GM20000 (cell line): ENCODE data around the gene AMBN.

Source experiments
- DNase-seq: peaks from one replicate; pipeline ENCODE4 v3.0.0; 2012; ENCODE audit warnings: low spot score
- TF ChIP-seq, protein P1 (sequence below): IDR thresholded peaks from 2 replicates; pipeline ENCODE4 v1.5.1; 2012; ENCODE audit warnings: mild to moderate bottlenecking, control low read depth; ENCODE audit errors: extremely low read depth, missing control alignments

The AMBN gene

DNA sequence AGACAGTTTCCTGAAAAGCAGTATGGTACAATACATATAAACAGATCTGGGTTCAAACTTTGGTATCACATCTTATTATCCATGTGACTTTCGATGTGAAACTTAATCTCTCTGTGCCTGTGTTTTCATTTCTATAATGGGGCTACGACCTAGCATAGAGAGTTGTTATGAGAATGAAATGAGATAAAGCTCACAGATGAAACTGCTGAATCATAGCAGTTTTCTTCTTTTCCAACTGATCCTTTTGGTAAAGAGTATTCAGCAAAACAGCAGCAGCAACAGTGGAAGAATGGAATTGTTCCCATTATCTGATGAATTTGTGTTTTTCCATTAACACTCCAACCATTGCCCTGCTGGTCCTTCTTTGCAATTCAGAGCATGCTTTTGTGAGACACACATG, 16.3 kb downstream of the AMBN start:
- TF ChIP-seq, protein P1, sequence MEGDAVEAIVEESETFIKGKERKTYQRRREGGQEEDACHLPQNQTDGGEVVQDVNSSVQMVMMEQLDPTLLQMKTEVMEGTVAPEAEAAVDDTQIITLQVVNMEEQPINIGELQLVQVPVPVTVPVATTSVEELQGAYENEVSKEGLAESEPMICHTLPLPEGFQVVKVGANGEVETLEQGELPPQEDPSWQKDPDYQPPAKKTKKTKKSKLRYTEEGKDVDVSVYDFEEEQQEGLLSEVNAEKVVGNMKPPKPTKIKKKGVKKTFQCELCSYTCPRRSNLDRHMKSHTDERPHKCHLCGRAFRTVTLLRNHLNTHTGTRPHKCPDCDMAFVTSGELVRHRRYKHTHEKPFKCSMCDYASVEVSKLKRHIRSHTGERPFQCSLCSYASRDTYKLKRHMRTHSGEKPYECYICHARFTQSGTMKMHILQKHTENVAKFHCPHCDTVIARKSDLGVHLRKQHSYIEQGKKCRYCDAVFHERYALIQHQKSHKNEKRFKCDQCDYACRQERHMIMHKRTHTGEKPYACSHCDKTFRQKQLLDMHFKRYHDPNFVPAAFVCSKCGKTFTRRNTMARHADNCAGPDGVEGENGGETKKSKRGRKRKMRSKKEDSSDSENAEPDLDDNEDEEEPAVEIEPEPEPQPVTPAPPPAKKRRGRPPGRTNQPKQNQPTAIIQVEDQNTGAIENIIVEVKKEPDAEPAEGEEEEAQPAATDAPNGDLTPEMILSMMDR, result no peak
- DNase-seq, result no peak

DNA sequence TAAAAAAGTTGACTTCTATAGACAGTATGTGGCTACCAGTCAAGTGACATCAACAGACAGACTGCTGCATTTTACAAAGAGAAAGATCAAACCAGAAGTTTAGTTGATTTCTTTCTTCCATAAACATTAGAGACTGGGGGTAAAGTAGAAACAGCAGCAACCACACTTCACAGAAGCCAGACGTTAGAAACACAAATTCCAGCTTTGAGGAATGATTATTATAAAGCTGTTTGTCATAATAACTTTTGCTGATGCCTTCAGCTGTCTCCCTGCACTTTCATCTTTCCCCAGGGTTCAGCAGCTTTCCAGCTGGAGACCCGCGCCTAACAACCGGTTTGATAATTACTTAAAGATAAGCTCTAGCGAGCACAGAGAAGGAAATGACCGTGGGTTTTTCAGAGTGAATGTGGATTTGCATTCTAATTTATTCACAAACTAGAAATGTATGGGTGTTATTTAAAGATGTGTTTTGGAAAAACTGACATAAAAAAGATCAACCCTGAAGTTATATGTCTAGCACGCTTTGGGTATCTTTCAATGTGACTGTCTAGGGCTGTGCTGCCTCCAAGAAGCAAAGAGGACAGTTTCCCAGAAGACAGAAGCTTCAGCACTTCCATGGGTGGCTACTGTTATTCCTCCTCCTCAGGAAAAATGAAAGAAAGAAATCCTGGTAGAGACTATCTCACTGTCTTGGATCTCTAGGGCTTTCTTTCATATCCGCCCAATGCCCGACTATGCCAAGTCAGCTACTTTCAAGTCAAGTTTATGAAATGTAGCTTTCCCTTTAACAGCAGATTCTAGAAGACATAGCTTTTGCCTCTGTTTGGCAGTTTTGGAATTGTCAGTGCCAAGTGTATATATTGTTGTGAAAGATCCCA, 21.5 kb downstream of the AMBN start:
- DNase-seq, result no peak
- TF ChIP-seq, protein P1, result no peak

GRCh38 chr4:70614184-70614555, 22.1 kb downstream of the AMBN start:
- TF ChIP-seq, protein P1, result no peak
- no peak for DNase-seq

DNA sequence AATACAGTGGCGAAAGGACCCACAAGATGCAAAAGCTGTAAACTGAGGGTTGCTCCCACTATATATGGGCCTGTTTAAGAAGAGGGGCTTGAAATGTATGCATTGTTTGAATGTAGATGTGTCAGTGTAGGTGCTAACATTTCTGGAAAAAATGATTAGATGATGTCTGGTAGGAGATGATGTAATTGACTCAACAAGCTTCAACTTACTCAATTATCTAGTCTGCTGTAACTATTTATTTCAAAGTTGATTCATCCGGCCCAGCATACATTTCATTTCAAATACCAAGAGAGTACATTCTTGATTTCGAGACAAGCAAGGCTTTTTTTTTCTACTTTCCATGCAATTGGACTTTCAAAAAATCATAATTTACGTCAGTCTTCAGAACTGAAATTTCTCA, 27.2 kb downstream of the AMBN start:
- no peak for DNase-seq
- TF ChIP-seq, protein P1, result no peak

DNA sequence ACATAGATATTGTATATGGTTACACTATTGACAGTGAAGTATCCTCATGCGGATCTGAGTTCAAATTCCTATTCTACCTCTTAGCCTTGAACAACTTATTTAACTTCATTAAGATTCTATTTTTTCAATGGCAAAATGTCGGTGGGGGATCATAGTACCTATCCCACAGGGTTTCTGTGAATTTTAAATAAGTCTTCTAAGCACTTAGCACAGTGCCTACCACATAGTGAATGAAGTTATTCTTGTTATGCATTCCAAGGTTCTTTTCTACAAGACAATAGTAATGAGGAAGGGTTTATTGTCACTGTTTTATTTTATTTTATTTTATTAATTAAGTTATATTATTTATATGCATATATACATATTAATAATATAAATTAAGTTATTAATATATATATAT, 27.7 kb downstream of the AMBN start:
- no peak for DNase-seq
- TF ChIP-seq, protein P1, result no peak

DNA sequence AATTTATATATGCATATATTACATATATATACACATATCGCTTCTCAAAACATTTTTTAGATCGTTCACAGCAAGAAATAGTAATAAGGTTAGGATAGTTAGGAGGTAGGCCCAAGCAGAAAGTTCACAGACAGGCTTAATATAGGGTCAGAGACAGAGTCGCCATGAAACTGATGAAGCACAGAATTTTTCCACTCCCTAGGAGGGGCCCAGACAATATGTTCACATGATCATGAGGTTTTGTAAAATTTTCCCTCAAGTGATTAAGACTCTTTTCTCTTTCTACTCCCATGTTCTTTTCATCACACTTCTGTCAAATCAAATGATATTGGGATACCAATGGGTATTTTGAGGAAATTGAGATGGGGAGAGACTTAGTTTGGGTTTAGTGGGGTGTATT, 31.3 kb downstream of the AMBN start:
- TF ChIP-seq, protein P1, result no peak
- DNase-seq, result no peak

DNA sequence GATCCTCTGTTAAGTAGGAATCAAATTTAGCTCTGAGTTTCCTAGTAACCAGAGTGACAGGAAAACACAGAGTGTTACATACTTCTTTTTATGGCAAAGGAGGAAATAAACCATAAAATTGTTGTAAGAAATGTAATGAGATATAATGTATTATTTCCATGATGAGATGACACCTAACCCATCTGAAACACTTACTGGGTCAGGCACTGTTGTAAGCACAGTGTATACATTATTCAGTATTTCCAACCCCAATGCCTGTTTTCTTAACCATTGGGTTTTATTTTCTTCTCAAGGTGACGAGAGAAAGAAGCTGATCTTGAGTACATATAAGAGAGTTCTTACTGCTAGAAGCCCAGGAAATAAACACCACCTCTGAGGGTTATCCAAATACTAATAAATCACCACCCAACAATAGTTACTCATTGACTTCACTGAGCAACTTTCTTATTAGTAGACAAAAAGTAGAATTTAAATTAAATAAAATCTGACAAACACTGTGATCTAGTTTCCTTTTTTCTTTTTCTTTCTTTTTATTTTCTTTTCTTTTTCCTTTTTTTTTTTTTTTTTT, 32.3 kb downstream of the AMBN start:
- no peak for DNase-seq
- TF ChIP-seq, protein P1, result no peak
